Bronchial epithelial cell (primary cell): Measurements from ENCODE around the gene TMEM236. TPM values are rescaled to one million over a fixed set of nuclear protein-coding genes. Genes with fewer than 3 reads are reported as not detected.

Experiments used
- DNase-seq: peaks from one replicate; pipeline ENCODE4 v3.0.0-alpha.2; 2010; ENCODE audit warnings: low read depth
- FAIRE-seq: peaks from 2 replicates; lab custom pipeline; 2011; peaks lifted over from hg19 to GRCh38; lab: Jason Lieb, UNC
- H3K27me3 ChIP-seq: 2 replicates; pipeline ENCODE4 v1.5.1; 2011; ENCODE audit warnings: low read length; ENCODE audit not compliant: control insufficient read depth, insufficient read depth
- H3K36me3 ChIP-seq: 2 replicates; pipeline ENCODE4 v1.5.1; 2011; ENCODE audit warnings: low read length; ENCODE audit not compliant: control insufficient read depth, insufficient read depth
- H3K4me3 ChIP-seq: 2 replicates; pipeline ENCODE4 v1.5.1; 2011; ENCODE audit warnings: mild to moderate bottlenecking, low read depth, low read length, control low read depth
- CTCF ChIP-seq: IDR thresholded peaks from 2 replicates; pipeline ENCODE4 v1.5.1; 2011; ENCODE audit warnings: mild to moderate bottlenecking, moderate library complexity, low read length, control low read depth, inconsistent platforms; ENCODE audit not compliant: insufficient read depth, severe bottlenecking
- total RNA-seq: library from RNA; depleted of rRNA; stranded (reverse); fragments of >200 nt; gene quantifications from 2 replicates; pipeline ENCODE4 v1.2.1, GENCODE V29; 2014

The TMEM236 gene
- under 0.01 and 0.26 TPM in 2 replicates for total RNA-seq

- FAIRE-seq: peak; percentile 89
- Histone ChIP-seq H3K27me3 (no peaks in the 10 kb centered on the region), H3K4me3 (no peak within 1 kb of the TSS), H3K36me3 (no peaks in the 10 kb centered on the region)
- DNase-seq: no peak
- TF ChIP-seq CTCF: no peak
These were observed at the start of gene TMEM236 for GRCh38 chr10:17751781-17752445. Gene TMEM236, plus strand, starts transcription at chr10:17752201. Its CDS starts 95 bp downstream, at chr10:17752296.

- DNase-seq: no peak
- peaks cover 9% of the 10 kb centered on the region for H3K36me3 ChIP-seq
- FAIRE-seq: no peak
- H3K27me3 ChIP-seq: no peaks in the 10 kb centered on the region
- TF ChIP-seq CTCF: no peak
- H3K4me3 ChIP-seq: no peak overlapping the region
These were observed 48.3 kb upstream of the TMEM236 start for GRCh38 chr10:17703706-17704105.

GRCh38 chr10:17708821-17709220, 43.2 kb upstream of the TMEM236 start:
- Histone ChIP-seq H3K4me3 (no peak overlapping the region), H3K36me3 (peaks cover 9% of the 10 kb centered on the region), H3K27me3 (no peaks in the 10 kb centered on the region)
- FAIRE-seq: no peak
- no peak for DNase-seq
- no peak for TF ChIP-seq CTCF

- no peak for FAIRE-seq
These were observed 42.5 kb upstream of the TMEM236 start for GRCh38 chr10:17709492-17709891.

GRCh38 chr10:17710181-17710580, 41.8 kb upstream of the TMEM236 start:
- no peaks in the 10 kb centered on the region for H3K27me3 ChIP-seq
- H3K4me3 ChIP-seq: no peak overlapping the region
- peaks cover 12% of the 10 kb centered on the region for H3K36me3 ChIP-seq
- no peak for DNase-seq
- peak; percentile 47 for FAIRE-seq
- TF ChIP-seq CTCF: no peak

More at GRCh38 chr10:17709492-17709891, 42.5 kb upstream of the TMEM236 start:
- Histone ChIP-seq H3K36me3 (peaks cover 11% of the 10 kb centered on the region), H3K27me3 (no peaks in the 10 kb centered on the region), H3K4me3 (no peak overlapping the region)
- DNase-seq: no peak
- TF ChIP-seq CTCF: no peak

- H3K27me3 ChIP-seq: no peaks in the 10 kb centered on the region
- peaks cover 12% of the 10 kb centered on the region for H3K36me3 ChIP-seq
- no peak for FAIRE-seq
- DNase-seq: no peak
- H3K4me3 ChIP-seq: no peak overlapping the region
- TF ChIP-seq CTCF: no peak
These were observed 39.9 kb upstream of the TMEM236 start for GRCh38 chr10:17712053-17712452.
